ENCODE data around the gene CLEC16A. TPM values are rescaled to one million over a fixed set of nuclear protein-coding genes. Genes with fewer than 3 reads are reported as not detected.

The CLEC16A gene
- total and polyA plus RNA-seq, 9 of the 15 experiments (the other 6 are each of a cell fraction or from before 2014, with no cell fraction given): 1.00 to 22.3 (median 10.0) TPM

GRCh38 chr16:11160676-11161115, 216.3 kb downstream of the CLEC16A start (continued):
- TF ChIP-seq CHD7 (IDR thresholded peaks at IDR 0.05; ENCODE audit: low read depth, low read length) (no peak), RB1 (IDR thresholded peaks at IDR 0.05; ENCODE audit: low read depth) (peak; percentile 21; the same call in 1 of the 2 replicates), SMAD1 (IDR thresholded peaks at IDR 0.05; ENCODE audit: low read depth, low read length, partially characterized antibody) (no peak), HNRNPUL1 (IDR thresholded peaks at IDR 0.05; ENCODE audit: low read length) (no peak), HDAC6 (IDR thresholded peaks at IDR 0.05; ENCODE audit: low read depth, low read length) (no peak), MAZ (CRISPR knock-in tag; conservative IDR thresholded peaks at IDR 0.05 in 1 of 2, IDR thresholded peaks at IDR 0.05 in 1 of 2) (peak in 1 of 2 experiments; percentile 82; a peak in 2 of 4 replicates), ARID1B (IDR thresholded peaks at IDR 0.05) (peak; percentile 67), ADNP (tag; IDR thresholded peaks at IDR 0.05) (peak; percentile 93), PCBP1 (IDR thresholded peaks at IDR 0.05; ENCODE audit: low read depth, low read length, poor library complexity, severe bottlenecking) (no peak)

Measured in K562 (cell line).